ENCODE measurements around the gene SLC11A1.

Gene SLC11A1

GRCh38 chr2:218419630-218420216, 37.6 kb downstream of the SLC11A1 start:
- no peak for TF ChIP-seq PATZ1 (CRISPR knock-in tag; IDR thresholded peaks at IDR 0.05; ENCODE audit: borderline replicate concordance)
- TF ChIP-seq CSRNP3 (CRISPR knock-in tag; IDR thresholded peaks at IDR 0.05) = no peak
- no peak for TF ChIP-seq ZNF8 (CRISPR knock-in tag; IDR thresholded peaks at IDR 0.05)
- no peak for TF ChIP-seq TSHZ2 (CRISPR knock-in tag; IDR thresholded peaks at IDR 0.05)
- no peak for TF ChIP-seq BACH2 (CRISPR knock-in tag; IDR thresholded peaks at IDR 0.05; ENCODE audit: borderline replicate concordance)
- no peak for TF ChIP-seq OSR1 (CRISPR knock-in tag; IDR thresholded peaks at IDR 0.05)
- TF ChIP-seq ESRRG (CRISPR knock-in tag; IDR thresholded peaks at IDR 0.05) = no peak
- TF ChIP-seq ZFP30 (CRISPR knock-in tag; IDR thresholded peaks at IDR 0.05) = no peak
- no peak for TF ChIP-seq ZFP3 (CRISPR knock-in tag; IDR thresholded peaks at IDR 0.05)
- TF ChIP-seq TOX (CRISPR knock-in tag; IDR thresholded peaks at IDR 0.05; ENCODE audit: borderline replicate concordance) = no peak
- no peak for TF ChIP-seq TCF4 (CRISPR knock-in tag; IDR thresholded peaks at IDR 0.05; ENCODE audit: borderline replicate concordance)
- no peak for TF ChIP-seq SNAI2 (CRISPR knock-in tag; IDR thresholded peaks at IDR 0.05)
- no peak for TF ChIP-seq CREB5 (CRISPR knock-in tag; IDR thresholded peaks at IDR 0.05; ENCODE audit: low read depth)
- no peak for TF ChIP-seq POU6F1 (CRISPR knock-in tag; IDR thresholded peaks at IDR 0.05; ENCODE audit: borderline replicate concordance, low read depth)
- TF ChIP-seq RARB (CRISPR knock-in tag; IDR thresholded peaks at IDR 0.05) = no peak
- TF ChIP-seq ARNTL (CRISPR knock-in tag; IDR thresholded peaks at IDR 0.05; ENCODE audit: borderline replicate concordance, low read depth) = no peak
- no peak for TF ChIP-seq ZNF565 (CRISPR knock-in tag; conservative IDR thresholded peaks at IDR 0.05; ENCODE audit: low read depth)
- no peak for ATAC-seq

GRCh38 chr2:218421027-218421426, 39.0 kb downstream of the SLC11A1 start:
- TF ChIP-seq ZNF70 (CRISPR knock-in tag; IDR thresholded peaks at IDR 0.05) (no peak), PATZ1 (CRISPR knock-in tag; IDR thresholded peaks at IDR 0.05; ENCODE audit: borderline replicate concordance) (no peak)
- no peak for ATAC-seq
